ENCODE data around the gene UPF3A. TPM values are rescaled to one million over a fixed set of nuclear protein-coding genes. Genes with fewer than 3 reads are reported as not detected.

The UPF3A gene
- total and polyA plus RNA-seq, 2 of the 4 experiments (the other 2 are of a cell fraction) = 11.7 to 51.6 TPM

GRCh38 chr13:114314074-114314912 is 32.9 kb downstream of the UPF3A start, which contains the start of gene CHAMP1 (continued):
- TF ChIP-seq RFX5 (IDR thresholded peaks at IDR 0.05; ENCODE audit: low read depth, low read length) (no peak), MXI1 (IDR thresholded peaks at IDR 0.05; ENCODE audit: borderline replicate concordance, low read depth, low read length) (peak; percentile 59)

- Histone ChIP-seq H4K5ac (ENCODE audit: low read depth, low read length) (no peak overlapping the region), H2AK9ac (replicated peaks; ENCODE audit: low read depth, low read length, poor library complexity) (no peak overlapping the region), H3K56ac (ENCODE audit: extremely low read depth, insufficient read depth, low read length) (peak overlapping the region; percentile 85), H3K27me3 (ENCODE audit: control insufficient read depth, insufficient read depth, low read length) (no peaks in the 10 kb centered on the region), H2BK5ac (ENCODE audit: low read depth, low read length, poor library complexity, severe bottlenecking) (peak overlapping the region; percentile 78), H3K9me1 (ENCODE audit: insufficient read depth, low read length) (peaks cover 11% of the 10 kb centered on the region), H3K9me3 (ENCODE audit: control insufficient read depth, insufficient read depth, low read length) (no peaks in the 10 kb centered on the region), H3K4ac (ENCODE audit: low read depth, low read length) (peak overlapping the region; percentile 76; the same call in 1 of the 2 replicates), H3K14ac (replicated peaks; ENCODE audit: low read depth, low read length) (peak overlapping the region; percentile 34), H3K27ac (ENCODE audit: insufficient read depth, low read length) (0 out of 2 replicates have a peak overlapping the region, but pooled peaks have one; percentile 12), H3K4me2 (ENCODE audit: low read depth, low read length) (peak overlapping the region; percentile 95), H3K79me1 (ENCODE audit: low read depth in 1 of 2, low read length in 2 of 2) (peaks cover 4 to 25% of the 10 kb centered on the region in 2 experiments), H2BK120ac (ENCODE audit: low read depth, low read length) (no peak overlapping the region), H4K20me1 (ENCODE audit: insufficient read depth, low read length) (peaks cover 37% of the 10 kb centered on the region), H4K91ac (ENCODE audit: insufficient read depth, low read depth, low read length) (no peak overlapping the region), H3K36me3 (ENCODE audit: control insufficient read depth, insufficient read depth, low read length) (no peaks in the 10 kb centered on the region), H3K18ac (ENCODE audit: low read depth, low read length) (no peak overlapping the region), H3K4me3 (ENCODE audit: insufficient read depth, low read depth, low read length) (peak overlapping the region; percentile 79), H3K9ac (ENCODE audit: low read depth, low read length) (peak overlapping the region; percentile 78), H2AK5ac (ENCODE audit: low read depth, low read length) (no peak overlapping the region), H2AFZ (replicated peaks; ENCODE audit: low read length, poor library complexity) (no peak overlapping the region), H2BK20ac (ENCODE audit: low read depth, low read length) (no peak overlapping the region), H3K23ac (ENCODE audit: low read depth, low read length) (peak overlapping the region; percentile 95; the same call in 1 of the 2 replicates), H3K4me1 (ENCODE audit: control insufficient read depth, insufficient read depth, low read length) (peaks cover 22% of the 10 kb centered on the region), H2BK15ac (ENCODE audit: low read depth, low read length) (no peak overlapping the region), H4K8ac (ENCODE audit: low read depth in 2 of 2, low read length in 2 of 2) (0 out of 4 replicates have a peak overlapping the region, but pooled peaks have one; percentile 15 to 78)
- TF ChIP-seq RFX5 (IDR thresholded peaks at IDR 0.05; ENCODE audit: low read depth, low read length) (no peak), RAD21 (IDR thresholded peaks at IDR 0.05; ENCODE audit: low read length) (no peak), CTCF (conservative IDR thresholded peaks at IDR 0.05; ENCODE audit: low read depth, low read length) (no peak), MXI1 (IDR thresholded peaks at IDR 0.05; ENCODE audit: borderline replicate concordance, low read depth, low read length) (no peak), NFE2L2 (IDR thresholded peaks at IDR 0.05; ENCODE audit: low read depth, low read length) (no peak), ELK1 (IDR thresholded peaks at IDR 0.05; ENCODE audit: borderline replicate concordance, low read depth, low read length) (no peak), FOS (IDR thresholded peaks at IDR 0.05; ENCODE audit: low read depth, low read length) (no peak), CEBPB (IDR thresholded peaks at IDR 0.05; ENCODE audit: low read depth, low read length) (no peak), MAZ (IDR thresholded peaks at IDR 0.05; ENCODE audit: borderline replicate concordance, low read depth, low read length) (no peak), RCOR1 (IDR thresholded peaks at IDR 0.05; ENCODE audit: insufficient replicate concordance, low read length) (no peak)
- no TSS peak for BruUV-seq (replicated peaks)
- in situ Hi-C loops (cut with MboI; ENCODE audit: low sequenced_read_pairs) (no loop called here), intact Hi-C loops (cut with micrococcal nuclease) (no loop called here), dilution Hi-C loops (cut with HindIII; ENCODE audit: low sequenced_read_pairs, unreplicated experiment) (no loop called here)
- POLR2A ChIA-PET (ENCODE audit: unreplicated experiment) = no interaction called here
- ATAC-seq (ENCODE audit: low read depth) = no peak
- WGBS, 2 experiments (ENCODE audit: extremely low coverage in 2 of 2, insufficient read length in 1 of 2) = no CpG with 5 or more reads among the region's 7 CpGs
- CTCF ChIA-PET = no interaction called here
- no peak for DNase-seq
These were observed 33.8 kb downstream of the UPF3A start for GRCh38 chr13:114315074-114315785.
